ENCODE results near the gene PRAMEF25.
"Not testable (repeated sequence)": the region's sequence is repeated elsewhere in the genome, so short reads cannot be mapped to it uniquely, and the experiment has no call there.

PRAMEF25 gene

GRCh38 chr1:13070474-13070873 lies at the start of gene PRAMEF25:
Gene PRAMEF25, plus strand, starts transcription at chr1:13070774. Its CDS starts 2,920 bp downstream, at chr1:13073694.
- not testable (repeated sequence) for DNase-seq (ENCODE audit: low read depth in 2 of 2)

- not testable (repeated sequence) for DNase-seq (ENCODE audit: low read depth in 2 of 2)
Measured at GRCh38 chr1:13056475-13056874, 14.1 kb upstream of the PRAMEF25 start, which contains the start of gene PRAMEF27. Gene PRAMEF27, minus strand, starts transcription at chr1:13056575. Its CDS starts 2,916 bp downstream, at chr1:13053659.

DNA sequence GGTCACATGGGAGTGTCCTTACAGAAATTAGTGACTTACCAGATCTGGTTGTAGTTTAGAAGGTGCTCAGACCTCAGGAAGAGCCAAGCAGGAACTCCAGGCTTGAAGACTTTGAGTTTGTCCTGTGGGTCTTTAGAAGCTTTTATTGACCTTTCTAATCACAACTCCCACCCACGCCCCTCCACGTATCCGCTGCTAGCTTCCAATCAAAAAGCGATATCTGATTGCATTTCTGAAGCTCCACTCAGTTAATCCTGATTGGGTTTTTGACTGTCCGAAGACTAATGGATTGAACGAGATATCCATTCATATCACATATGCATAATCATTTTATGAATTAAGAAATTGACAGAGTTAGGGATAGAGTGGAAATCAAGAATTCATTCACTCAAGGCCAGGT lies 46.2 kb downstream of the PRAMEF25 start, which contains the start of gene HNRNPCL2:
Gene HNRNPCL2, minus strand, starts transcription at position 101 of the 400 bp plus-strand sequence. CDS start 454 bp downstream, outside the sequence.
- not testable (repeated sequence) for DNase-seq (ENCODE audit: low read depth in 2 of 2)
